NCI-H510A (cell line): ENCODE measurements around the gene SBF2.

Experiments used
- DNase-seq: peaks from one replicate; lab custom pipeline; 2025; lab: John Stamatoyannopoulos, UW

Gene SBF2

GRCh38 chr11:9814108-9814507, 479.9 kb downstream of the SBF2 start:
- DNase-seq = no peak

GRCh38 chr11:9808943-9809342, 485.1 kb downstream of the SBF2 start:
- DNase-seq = no peak

GRCh38 chr11:9806946-9807687, 486.9 kb downstream of the SBF2 start:
- no peak for DNase-seq

GRCh38 chr11:9804419-9804902, 489.6 kb downstream of the SBF2 start:
- no peak for DNase-seq

- no peak for DNase-seq
These were observed 490.2 kb downstream of the SBF2 start for GRCh38 chr11:9803685-9804418.

- DNase-seq = no peak
These were observed 491.6 kb downstream of the SBF2 start for GRCh38 chr11:9802291-9802861.

- DNase-seq = no peak
These were observed 494.1 kb downstream of the SBF2 start for GRCh38 chr11:9799886-9800285.

GRCh38 chr11:9797300-9797699, 496.7 kb downstream of the SBF2 start:
- no peak for DNase-seq

- DNase-seq = no peak
These were observed 497.2 kb downstream of the SBF2 start for GRCh38 chr11:9796854-9797253.

- DNase-seq = no peak
These were observed 497.8 kb downstream of the SBF2 start for GRCh38 chr11:9796266-9796665.

- no peak for DNase-seq
These were observed 503.3 kb downstream of the SBF2 start for GRCh38 chr11:9790703-9791102.

GRCh38 chr11:9789910-9790309, 504.1 kb downstream of the SBF2 start:
- DNase-seq = no peak

- no peak for DNase-seq
These were observed 506.0 kb downstream of the SBF2 start for GRCh38 chr11:9787981-9788521.

- no peak for DNase-seq
These were observed 506.8 kb downstream of the SBF2 start for GRCh38 chr11:9787260-9787659.

- no peak for DNase-seq
These were observed 509.3 kb downstream of the SBF2 start for GRCh38 chr11:9784602-9785315.

- no peak for DNase-seq
These were observed 510.0 kb downstream of the SBF2 start for GRCh38 chr11:9783986-9784385.

- no peak for DNase-seq
These were observed 513.1 kb downstream of the SBF2 start for GRCh38 chr11:9780929-9781328.

- no peak for DNase-seq
These were observed 516.5 kb downstream of the SBF2 start for GRCh38 chr11:9777525-9777924.

- DNase-seq = no peak
These were observed 517.0 kb downstream of the SBF2 start for GRCh38 chr11:9777066-9777465.

- no peak for DNase-seq
These were observed 517.8 kb downstream of the SBF2 start for GRCh38 chr11:9776203-9776602.

- no peak for DNase-seq
These were observed 518.6 kb downstream of the SBF2 start for GRCh38 chr11:9775398-9775779.
